ENCODE results near the gene SDK2. TPM values are rescaled to one million over a fixed set of nuclear protein-coding genes. Genes with fewer than 3 reads are reported as not detected.

Gene SDK2
- total and polyA plus RNA-seq, 2 of the 8 experiments (the other 6 are each of a cell fraction or from before 2014, with no cell fraction given), result 3.9 to 4.1 TPM

DNA sequence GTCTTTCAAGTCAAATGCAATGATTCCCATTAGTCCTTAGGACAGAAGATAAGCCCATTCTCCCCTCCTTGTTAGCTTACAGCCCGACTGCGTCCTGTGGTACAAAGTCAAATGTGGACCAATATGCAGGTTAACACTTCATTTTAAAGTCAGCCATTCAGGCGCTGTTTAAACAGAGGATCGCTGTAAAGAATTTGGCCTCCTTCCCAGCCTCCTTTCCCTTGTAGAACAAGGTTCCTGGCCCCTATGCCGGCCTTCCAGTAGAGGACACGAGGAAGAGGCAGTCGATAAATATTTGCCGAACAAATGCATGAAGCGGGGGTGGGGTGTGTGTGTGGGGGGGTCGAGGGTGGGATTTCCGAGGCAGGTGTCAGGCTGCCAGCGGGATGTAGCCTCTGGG, 4.3 kb downstream of the SDK2 start:
- Histone ChIP-seq H2BK120ac (replicated peaks; ENCODE audit: low read depth, low read length) (no peak overlapping the region), H2BK15ac (ENCODE audit: low read length) (0 out of 2 replicates have a peak overlapping the region, but pooled peaks have one; percentile 90), H2BK20ac (ENCODE audit: low read length) (no peak overlapping the region), H3K36me3 (ENCODE audit: control insufficient read depth in 2 of 4, insufficient read depth in 4 of 4, low read length in 3 of 4) (no peaks in the 10 kb centered on the region), H3K27ac (ENCODE audit: low read depth, low read length) (no peak overlapping the region), H4K5ac (ENCODE audit: insufficient read length, low read depth, low read length) (no peak overlapping the region), H3K9ac (replicated peaks in 1 of 4; ENCODE audit: extremely low read depth in 1 of 4, low read depth in 3 of 4, low read length in 3 of 4) (no peak overlapping the region), H3K27me3 (replicated peaks in 1 of 4; ENCODE audit: control insufficient read depth in 3 of 4, extremely low read depth in 1 of 4, insufficient read depth in 3 of 4, low read length in 3 of 4) (peaks cover 5 to 36% (median 24%) of the 10 kb centered on the region in 4 experiments), H3K4me2 (ENCODE audit: insufficient read depth in 1 of 2, low read depth in 2 of 2, low read length in 2 of 2) (no peak overlapping the region), H3K14ac (ENCODE audit: insufficient read length) (no peak overlapping the region), H3K23me2 (ENCODE audit: low read depth, low read length) (peaks cover 12% of the 10 kb centered on the region; the same call in 1 of the 2 replicates), H3K4me1 (replicated peaks in 1 of 4; ENCODE audit: control insufficient read depth in 3 of 4, insufficient read depth in 4 of 4, low read length in 3 of 4) (peaks cover 0 to 14% (median 12%) of the 10 kb centered on the region in 4 experiments; a peak in 6 of 7 replicates), H2BK5ac (ENCODE audit: low read depth, low read length) (no peak overlapping the region), H3K56ac (replicated peaks; ENCODE audit: insufficient read length, low read depth, low read length) (no peak overlapping the region), H3K79me2 (ENCODE audit: control insufficient read depth in 1 of 2, insufficient read depth in 2 of 2, low read length in 2 of 2) (peaks cover 0 to 24% of the 10 kb centered on the region in 2 experiments; a peak in 1 of 4 replicates), H4K20me1 (replicated peaks in 1 of 2; ENCODE audit: control insufficient read depth in 1 of 2, insufficient read depth in 2 of 2, low read length in 2 of 2) (peaks cover 3 to 9% of the 10 kb centered on the region in 2 experiments), H3K23ac (ENCODE audit: insufficient read length) (no peak overlapping the region), H4K91ac (replicated peaks; ENCODE audit: insufficient read length, low read length) (no peak overlapping the region), H2AK5ac (ENCODE audit: low read depth, low read length) (no peak overlapping the region), H3K18ac (ENCODE audit: extremely low read depth, low read length) (no peak overlapping the region; the same call in none of the 2 replicates), H3K9me3 (ENCODE audit: insufficient read depth in 2 of 2, low read depth in 1 of 2, low read length in 1 of 2) (no peaks in the 10 kb centered on the region), H2AFZ (ENCODE audit: low read length) (no peak overlapping the region), H3K4me3 (ENCODE audit: extremely low read depth in 1 of 4, insufficient read depth in 2 of 4, low read depth in 3 of 4, low read length in 4 of 4) (no peak overlapping the region), H3K4ac (replicated peaks; ENCODE audit: insufficient read length, low read depth, low read length) (no peak overlapping the region), H2BK12ac (ENCODE audit: low read depth, low read length) (no peak overlapping the region), H3K79me1 (ENCODE audit: low read depth, low read length) (peaks cover 6% of the 10 kb centered on the region), H4K8ac (ENCODE audit: extremely low read depth, insufficient read depth, low read length) (no peak overlapping the region)
- POLR2A ChIA-PET (ENCODE audit: partially characterized antibody), result no interaction called here
- 80% methylated on average over 9 of the region's 12 CpGs; no CpG with 5 or more reads in 1 of the 2 experiments for WGBS, 2 experiments (ENCODE audit: extremely low coverage in 1 of 2, insufficient coverage in 1 of 2, insufficient read length in 1 of 2, insufficient replicate concordance in 2 of 2, low coverage in 1 of 2, low lambda C conversion rate in 2 of 2, missing lambda C conversion rate in 1 of 2)
- CTCF ChIA-PET (ENCODE audit: partially characterized antibody), result interaction anchor here (0.6 to 3.2 kb wide), 7 partner anchors 11 to 211 kb away, joined by 3 to 17 read pairs (median 4); no protein-coding TSS in a partner anchor
- no peak for FAIRE-seq
- DNase-seq (ENCODE audit: low read depth in 1 of 2, low spot score in 2 of 2), result no peak
- no peak for TF ChIP-seq HDAC2 (IDR thresholded peaks at IDR 0.05; ENCODE audit: borderline replicate concordance in 1 of 2, low read depth in 2 of 2, low read length in 2 of 2)
- no peak for TF ChIP-seq JUN (IDR thresholded peaks at IDR 0.05; ENCODE audit: low read depth, low read length)
- no peak for TF ChIP-seq ZNF274 (IDR thresholded peaks at IDR 0.05; ENCODE audit: borderline replicate concordance, extremely low read depth, low read length)
- TF ChIP-seq CBX8 (IDR thresholded peaks at IDR 0.05; ENCODE audit: borderline replicate concordance, low read depth, low read length), result no peak
- TF ChIP-seq, protein P1, sequence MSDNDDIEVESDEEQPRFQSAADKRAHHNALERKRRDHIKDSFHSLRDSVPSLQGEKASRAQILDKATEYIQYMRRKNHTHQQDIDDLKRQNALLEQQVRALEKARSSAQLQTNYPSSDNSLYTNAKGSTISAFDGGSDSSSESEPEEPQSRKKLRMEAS (IDR thresholded peaks at IDR 0.05), result no peak
- no peak for TF ChIP-seq SIRT6 (IDR thresholded peaks at IDR 0.05; ENCODE audit: low read length)
- TF ChIP-seq ATF2 (IDR thresholded peaks at IDR 0.05; ENCODE audit: low read length), result no peak
- no peak for TF ChIP-seq RXRA (IDR thresholded peaks at IDR 0.05; ENCODE audit: insufficient read depth, low read depth, low read length)
- no peak for TF ChIP-seq TEAD4 (IDR thresholded peaks at IDR 0.05; ENCODE audit: low read depth, low read length)
- no peak for TF ChIP-seq EP300 (IDR thresholded peaks at IDR 0.05; ENCODE audit: borderline replicate concordance in 1 of 2, low read depth in 2 of 2, low read length in 2 of 2)
